RCC 7860 (cell line): ENCODE measurements around the gene DOHH.

Experiments used
- DNase-seq: peaks from one replicate; pipeline ENCODE4 v3.0.0-alpha.2; 2015; ENCODE audit warnings: low spot score
- FAIRE-seq: peaks from 2 replicates; lab custom pipeline; 2012; peaks lifted over from hg19 to GRCh38; lab: Jason Lieb, UNC

Gene DOHH

DNA sequence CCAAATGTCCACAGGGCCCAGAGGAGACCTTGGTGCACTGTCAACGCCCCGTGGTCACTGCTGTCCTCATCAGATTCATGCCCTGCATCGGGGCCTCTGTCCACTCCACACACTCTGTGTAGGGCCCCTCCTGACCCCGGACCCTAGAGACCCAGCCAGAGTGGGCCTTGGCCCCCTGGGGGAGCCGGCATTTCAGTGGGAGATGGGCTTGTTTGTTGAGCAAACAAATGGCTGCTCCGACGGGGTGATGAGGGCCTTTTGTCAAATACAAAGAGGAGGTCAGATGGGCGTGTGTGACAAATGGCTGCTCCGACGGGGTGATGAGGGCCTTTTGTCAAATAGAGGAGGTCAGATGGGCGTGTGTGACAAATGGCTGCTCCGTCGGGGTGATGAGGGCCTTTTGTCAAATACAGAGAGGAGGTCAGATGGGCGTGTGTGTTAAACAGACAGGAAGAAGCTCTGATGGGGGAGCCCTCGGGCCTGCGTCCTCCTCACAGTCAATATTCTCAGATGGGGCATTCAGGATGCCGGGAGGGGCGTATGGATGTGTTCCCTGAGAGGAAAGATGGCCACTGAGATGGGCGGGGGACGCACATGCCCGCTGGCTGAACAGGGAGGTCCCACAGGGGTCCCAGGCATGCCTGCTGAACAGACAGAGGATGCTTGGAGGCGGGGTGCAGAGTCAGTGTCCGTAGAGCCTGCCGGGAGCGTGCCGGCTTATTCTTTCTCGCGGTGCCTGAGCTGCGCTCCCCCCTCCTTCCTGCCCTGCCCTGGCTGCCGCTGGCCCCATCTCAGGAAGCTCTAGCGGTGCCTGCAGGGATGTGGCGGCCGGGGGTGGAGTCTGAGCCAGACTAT lies 56.4 kb downstream of the DOHH start:
- no peak for FAIRE-seq
- DNase-seq = no peak

DNA sequence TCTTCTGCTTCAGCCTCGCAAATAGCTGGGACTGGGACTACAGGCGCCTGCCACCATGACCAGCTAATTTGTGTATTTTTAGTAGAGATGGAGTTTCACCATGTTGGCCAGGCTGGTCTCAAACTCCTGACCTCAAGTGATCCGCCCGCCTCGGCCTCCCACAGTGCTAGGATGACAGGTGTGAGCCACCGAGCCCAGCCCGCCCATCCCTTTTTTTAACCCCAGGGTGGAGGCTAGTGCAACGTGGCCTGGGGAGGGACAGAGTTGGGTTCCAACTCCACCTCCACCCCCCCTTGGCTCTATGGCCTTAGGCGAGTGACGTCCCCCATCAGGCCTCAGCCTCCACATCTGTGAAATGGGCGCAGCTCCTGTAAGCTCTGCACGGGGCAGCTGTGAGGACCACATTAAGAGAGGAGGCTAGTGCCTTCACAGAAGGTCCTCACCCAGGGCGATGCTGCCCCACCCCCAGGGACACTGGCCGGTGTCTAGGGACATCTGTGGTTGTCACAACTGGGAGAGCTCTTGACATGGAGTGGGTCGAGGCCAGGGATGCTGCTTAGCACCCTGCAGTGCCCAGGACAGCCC lies 57.9 kb downstream of the DOHH start:
- DNase-seq (no peak), FAIRE-seq (no peak)

DNA sequence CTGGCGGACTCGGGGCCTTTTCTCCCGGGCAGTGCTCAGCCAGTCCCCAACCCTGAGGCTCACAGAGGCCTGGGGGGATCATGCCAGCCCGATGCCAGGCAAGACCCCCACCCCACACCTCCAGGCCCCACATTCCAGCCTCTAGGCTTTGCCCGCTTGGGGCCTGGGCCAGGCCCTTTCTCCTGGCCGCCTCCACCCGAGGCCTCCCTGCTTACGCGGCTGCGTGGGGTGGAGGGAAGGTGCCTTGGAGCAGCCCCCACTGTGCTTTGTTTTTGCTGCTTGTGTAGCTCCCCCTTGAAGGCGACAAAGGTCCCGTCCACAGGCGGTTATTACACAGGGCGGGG lies 58.5 kb downstream of the DOHH start:
- FAIRE-seq = no peak
- no peak for DNase-seq

DNA sequence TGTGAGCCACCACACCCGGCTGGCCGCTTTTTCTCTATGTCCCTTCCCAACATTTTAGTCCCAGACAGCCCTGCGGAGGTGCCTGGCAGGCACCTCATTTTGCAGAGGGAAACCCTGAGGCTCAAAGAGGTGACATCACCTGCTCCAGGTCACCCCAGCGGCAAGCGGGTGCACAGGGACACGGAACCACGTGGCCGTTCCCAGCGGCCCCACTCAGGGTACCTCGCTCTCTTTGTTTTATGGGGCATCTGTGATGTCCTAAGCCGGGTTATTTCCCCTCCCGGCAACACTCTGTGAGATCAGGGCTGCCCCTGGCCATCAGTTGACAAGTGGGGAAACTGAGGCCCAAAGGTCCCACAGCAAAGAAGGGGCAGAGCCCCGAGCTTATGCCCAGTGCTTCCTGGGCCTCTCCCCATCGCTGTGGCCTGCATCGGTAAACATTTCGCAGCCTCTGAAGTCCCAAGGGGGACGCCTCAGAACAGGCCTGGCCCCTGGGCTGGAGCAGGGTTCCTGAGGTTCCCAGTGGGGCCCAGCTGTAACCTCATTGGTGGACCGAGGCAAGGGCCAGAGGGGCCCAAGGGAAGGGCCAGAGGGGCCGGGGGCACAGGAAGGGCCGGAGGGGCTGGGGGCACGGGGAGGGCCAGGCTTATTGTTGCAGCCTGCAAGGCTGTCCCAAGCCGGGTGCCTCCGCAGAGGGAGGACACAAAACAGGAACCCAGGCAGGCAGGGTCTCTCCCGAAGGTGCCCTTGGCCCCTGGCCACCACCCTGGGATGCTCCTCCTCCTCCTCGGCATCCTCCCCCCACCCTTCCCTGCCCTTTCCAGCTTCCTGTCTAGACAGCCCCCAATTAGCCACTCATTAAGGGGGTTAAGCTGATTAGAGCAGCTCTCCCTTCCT lies 59.1 kb downstream of the DOHH start:
- DNase-seq (no peak), FAIRE-seq (no peak)
